ENCODE data around the gene SAYSD1.

SAYSD1 gene

DNA sequence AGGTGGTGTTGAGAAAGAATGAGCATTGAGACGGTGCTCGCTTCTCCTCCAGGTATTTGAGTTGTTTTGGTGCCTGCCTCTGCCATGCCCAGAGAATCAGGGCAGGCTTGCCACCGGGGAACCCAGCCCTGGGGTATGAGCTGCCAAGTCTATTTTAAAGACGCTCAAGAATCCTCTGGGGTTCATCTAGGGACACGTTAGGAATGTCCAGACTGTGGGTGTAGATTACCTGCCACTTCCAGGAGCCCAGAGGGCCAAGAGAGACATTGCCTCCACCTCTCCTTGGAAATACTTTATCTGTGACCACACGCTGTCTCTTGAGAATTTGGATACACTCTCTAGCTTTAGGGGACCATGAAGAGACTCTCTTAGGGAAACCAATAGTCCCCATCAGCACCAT is 28.3 kb downstream of the SAYSD1 start:
- Histone ChIP-seq H3K4me3 (ENCODE audit: low read depth, low read length) (no peak overlapping the region), H3K27me3 (replicated peaks) (peaks cover 6% of the 10 kb centered on the region), H3K27ac (no peak overlapping the region), H3K36me3 (replicated peaks) (no peaks in the 10 kb centered on the region)
- no peak for DNase-seq
- no peak for TF ChIP-seq CTCF (IDR thresholded peaks at IDR 0.05; ENCODE audit: low read depth, low read length, missing control alignments)
- in situ Hi-C loops (cut with HindIII; ENCODE audit: low pct_ligation_motif_present, low sequenced_read_pairs), result no loop called here

DNA sequence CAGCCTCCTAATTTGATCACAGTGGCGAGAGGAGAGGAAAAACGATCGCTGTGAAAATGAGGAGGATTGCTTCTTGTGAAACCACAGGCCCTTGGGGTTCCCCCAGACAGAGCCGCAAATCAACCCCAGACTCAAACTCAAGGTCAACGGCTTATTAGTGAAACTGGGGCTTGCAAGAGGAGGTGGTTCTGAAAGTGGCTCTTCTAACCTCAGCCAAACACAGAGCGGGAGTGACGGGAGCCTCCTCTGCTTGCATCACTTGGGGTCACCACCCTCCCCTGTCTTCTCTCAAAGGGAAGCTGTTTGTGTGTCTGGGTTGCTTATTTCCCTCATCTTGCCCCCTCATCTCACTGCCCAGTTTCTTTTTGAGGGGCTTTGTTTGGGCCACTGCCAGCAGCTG is 28.7 kb downstream of the SAYSD1 start:
- peaks cover 6% of the 10 kb centered on the region for H3K27me3 ChIP-seq (replicated peaks)
- no peak overlapping the region for H3K4me3 ChIP-seq (ENCODE audit: low read depth, low read length)
- no peak for DNase-seq
- no peak overlapping the region for H3K27ac ChIP-seq
- in situ Hi-C loops (cut with HindIII; ENCODE audit: low pct_ligation_motif_present, low sequenced_read_pairs), result no loop called here
- no peaks in the 10 kb centered on the region for H3K36me3 ChIP-seq (replicated peaks)
- TF ChIP-seq CTCF (IDR thresholded peaks at IDR 0.05; ENCODE audit: low read depth, low read length, missing control alignments), result no peak

GRCh38 chr6:39085129-39085797 is 29.7 kb downstream of the SAYSD1 start:
- no peak overlapping the region for H3K4me3 ChIP-seq (ENCODE audit: low read depth, low read length)
- DNase-seq, result no peak
- H3K27ac ChIP-seq, result no peak overlapping the region
- peaks cover 6% of the 10 kb centered on the region for H3K27me3 ChIP-seq (replicated peaks)
- no peaks in the 10 kb centered on the region for H3K36me3 ChIP-seq (replicated peaks)
- TF ChIP-seq CTCF (IDR thresholded peaks at IDR 0.05; ENCODE audit: low read depth, low read length, missing control alignments), result no peak
- in situ Hi-C loops (cut with HindIII; ENCODE audit: low pct_ligation_motif_present, low sequenced_read_pairs), result no loop called here

DNA sequence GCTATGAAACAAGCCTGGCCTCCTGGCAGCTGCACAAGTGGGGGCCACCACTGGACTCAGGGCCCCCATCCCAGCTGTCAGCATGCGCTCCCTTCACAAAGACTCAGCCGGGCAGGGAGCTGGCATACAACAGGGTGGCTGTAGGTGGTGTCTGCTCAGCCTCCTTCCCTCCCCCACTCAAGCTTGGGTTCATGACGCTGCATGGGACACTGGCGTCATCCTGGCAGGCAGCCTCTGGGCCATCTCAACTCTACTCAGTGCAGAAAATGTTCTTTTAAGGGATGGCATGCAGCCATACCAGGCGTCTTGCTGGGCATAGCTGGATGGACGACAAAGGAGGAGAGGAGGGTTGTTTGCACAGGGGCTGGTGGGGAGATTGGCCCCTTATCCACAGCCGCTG is 30.5 kb downstream of the SAYSD1 start:
- Histone ChIP-seq H3K36me3 (replicated peaks) (no peaks in the 10 kb centered on the region), H3K27ac (no peak overlapping the region), H3K4me3 (ENCODE audit: low read depth, low read length) (no peak overlapping the region), H3K27me3 (replicated peaks) (peaks cover 6% of the 10 kb centered on the region)
- in situ Hi-C loops (cut with HindIII; ENCODE audit: low pct_ligation_motif_present, low sequenced_read_pairs), result no loop called here
- DNase-seq, result no peak
- TF ChIP-seq CTCF (IDR thresholded peaks at IDR 0.05; ENCODE audit: low read depth, low read length, missing control alignments), result no peak

- no peak for TF ChIP-seq CTCF (IDR thresholded peaks at IDR 0.05; ENCODE audit: low read depth, low read length, missing control alignments)
- in situ Hi-C loops (cut with HindIII; ENCODE audit: low pct_ligation_motif_present, low sequenced_read_pairs), result no loop called here
- Histone ChIP-seq H3K36me3 (replicated peaks) (no peaks in the 10 kb centered on the region), H3K27me3 (replicated peaks) (peaks cover 3% of the 10 kb centered on the region), H3K4me3 (ENCODE audit: low read depth, low read length) (no peak overlapping the region), H3K27ac (no peak overlapping the region)
- no peak for DNase-seq
These were observed 31.8 kb downstream of the SAYSD1 start for GRCh38 chr6:39083231-39083634.

DNA sequence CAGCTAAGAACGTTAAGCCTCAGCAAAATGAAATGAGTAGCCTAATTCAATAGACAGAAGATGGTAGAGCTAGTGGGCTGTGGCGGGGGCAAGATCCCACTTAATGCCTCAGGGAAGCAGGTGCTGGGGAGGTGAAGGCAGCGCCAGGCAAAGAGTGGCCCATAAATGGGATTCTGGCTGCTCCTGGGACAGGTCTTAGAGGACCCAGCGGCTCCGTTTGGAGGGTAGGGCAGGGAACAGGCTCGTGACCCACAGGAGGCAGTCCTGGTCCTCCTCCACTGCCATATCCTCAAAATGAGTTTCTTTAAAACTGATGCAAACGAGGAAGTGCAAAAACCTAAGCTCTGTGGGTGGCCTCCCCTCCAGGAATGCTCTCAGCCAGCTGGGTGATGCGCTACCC is 32.7 kb downstream of the SAYSD1 start:
- in situ Hi-C loops (cut with HindIII; ENCODE audit: low pct_ligation_motif_present, low sequenced_read_pairs), result no loop called here
- H3K36me3 ChIP-seq (replicated peaks), result no peaks in the 10 kb centered on the region
- TF ChIP-seq CTCF (IDR thresholded peaks at IDR 0.05; ENCODE audit: low read depth, low read length, missing control alignments), result no peak
- no peak for DNase-seq
- no peaks in the 10 kb centered on the region for H3K27me3 ChIP-seq (replicated peaks)
- H3K4me3 ChIP-seq (ENCODE audit: low read depth, low read length), result no peak overlapping the region
- no peak overlapping the region for H3K27ac ChIP-seq

All from brain microvascular endothelial cell (primary cell).